Measurements from ENCODE around the gene RRP12. TPM values are rescaled to one million over a fixed set of nuclear protein-coding genes. Genes with fewer than 3 reads are reported as not detected.

Gene RRP12
- total RNA-seq, 2 experiments from 2014 or later = 51.0 to 55.2 TPM

- no peaks in the 10 kb centered on the region for H3K27me3 Mint-ChIP-seq (ENCODE audit: low read depth)
- no peak overlapping the region for H3K27ac Mint-ChIP-seq
- no peaks in the 10 kb centered on the region for H3K9me3 Mint-ChIP-seq
- H3K4me1 Mint-ChIP-seq (ENCODE audit: low read depth) = peaks cover 23% of the 10 kb centered on the region
- intact Hi-C loops (cut with micrococcal nuclease) = loop anchor here (2.0 kb wide), 1 partner anchor 42 kb away; no protein-coding TSS in a partner anchor
- peak; percentile 31 for DNase-seq
- no peaks in the 10 kb centered on the region for H3K36me3 Mint-ChIP-seq (ENCODE audit: low read depth)
- CTCF ChIA-PET = interaction anchor here (1.2 to 2.2 kb wide), 3 partner anchors 12 to 296 kb away, joined by 3 to 13 read pairs (median 8); no protein-coding TSS in a partner anchor
- peak overlapping the region; percentile 87 for H3K4me3 Mint-ChIP-seq
Measured at GRCh38 chr10:97321032-97321803, 79.9 kb downstream of the RRP12 start.

- Mint-ChIP-seq H3K36me3 (ENCODE audit: low read depth) (no peaks in the 10 kb centered on the region), H3K9me3 (no peaks in the 10 kb centered on the region), H3K4me1 (ENCODE audit: low read depth) (peaks cover 23% of the 10 kb centered on the region), H3K27ac (no peak overlapping the region), H3K4me3 (peak overlapping the region; percentile 87), H3K27me3 (ENCODE audit: low read depth) (no peaks in the 10 kb centered on the region)
- CTCF ChIA-PET = interaction anchor here (1.0 to 2.5 kb wide), 8 partner anchors 8 to 110 kb away, joined by 3 to 14 read pairs (median 10); partner anchors contain the start of gene FRAT2
- intact Hi-C loops (cut with micrococcal nuclease) = loop anchor here (1.0 to 2.0 kb wide), 3 partner anchors 13 to 178 kb away; partner anchors contain the start of genes MMS19 and UBTD1
- peak; percentile 27 for DNase-seq
Measured at GRCh38 chr10:97320480-97321031, 80.6 kb downstream of the RRP12 start.

- Mint-ChIP-seq H3K27me3 (ENCODE audit: low read depth) (no peaks in the 10 kb centered on the region), H3K9me3 (no peaks in the 10 kb centered on the region), H3K4me3 (peak overlapping the region; percentile 87), H3K4me1 (ENCODE audit: low read depth) (peaks cover 23% of the 10 kb centered on the region), H3K36me3 (ENCODE audit: low read depth) (no peaks in the 10 kb centered on the region), H3K27ac (peak overlapping the region; percentile 59)
- intact Hi-C loops (cut with micrococcal nuclease) = loop anchor here (1.0 to 2.0 kb wide), 4 partner anchors 13 to 178 kb away; partner anchors contain the start of genes ARHGAP19, MMS19 and UBTD1
- CTCF ChIA-PET = interaction anchor here (1.0 to 2.5 kb wide), 6 partner anchors 9 to 110 kb away, joined by 3 to 14 read pairs (median 8); partner anchors contain the start of gene FRAT2
- peak; percentile 62 for DNase-seq
Measured at GRCh38 chr10:97319671-97320479, 81.3 kb downstream of the RRP12 start.

- DNase-seq = peak; percentile 89
- CTCF ChIA-PET = interaction anchor here (0.5 to 2.5 kb wide), 5 partner anchors 12 to 109 kb away, joined by 3 to 14 read pairs (median 11); partner anchors contain the start of gene FRAT2
- no peaks in the 10 kb centered on the region for H3K27me3 Mint-ChIP-seq (ENCODE audit: low read depth)
- H3K36me3 Mint-ChIP-seq (ENCODE audit: low read depth) = no peaks in the 10 kb centered on the region
- peak within 1 kb of the TSS; percentile 95 for H3K27ac Mint-ChIP-seq
- H3K9me3 Mint-ChIP-seq = no peaks in the 10 kb centered on the region
- H3K4me3 Mint-ChIP-seq = peak within 1 kb of the TSS; percentile 87
- intact Hi-C loops (cut with micrococcal nuclease) = loop anchor here (1.0 kb wide), 1 partner anchor 27 kb away; the partner anchor contains the start of gene ARHGAP19
- peaks cover 23% of the 10 kb centered on the region for H3K4me1 Mint-ChIP-seq (ENCODE audit: low read depth)
Measured at GRCh38 chr10:97318772-97319651, 82.1 kb downstream of the RRP12 start, which contains the start of gene FRAT1. FRAT1 (plus strand) TSS chr10:97319271; CDS start chr10:97319454, 183 bp downstream.

GRCh38 chr10:97314671-97315070 lies 86.5 kb downstream of the RRP12 start:
- Mint-ChIP-seq H3K4me1 (ENCODE audit: low read depth) (peaks cover 5% of the 10 kb centered on the region), H3K9me3 (no peaks in the 10 kb centered on the region), H3K36me3 (ENCODE audit: low read depth) (no peaks in the 10 kb centered on the region), H3K27me3 (ENCODE audit: low read depth) (no peaks in the 10 kb centered on the region), H3K4me3 (no peak overlapping the region), H3K27ac (no peak overlapping the region)
- DNase-seq = no peak
- intact Hi-C loops (cut with micrococcal nuclease) = no loop called here
- CTCF ChIA-PET = no interaction called here

- Mint-ChIP-seq H3K27me3 (ENCODE audit: low read depth) (no peaks in the 10 kb centered on the region), H3K27ac (no peak overlapping the region), H3K9me3 (no peaks in the 10 kb centered on the region), H3K4me3 (no peak overlapping the region), H3K4me1 (ENCODE audit: low read depth) (no peaks in the 10 kb centered on the region), H3K36me3 (ENCODE audit: low read depth) (no peaks in the 10 kb centered on the region)
- intact Hi-C loops (cut with micrococcal nuclease) = no loop called here
- CTCF ChIA-PET = interaction anchor here (1.0 kb wide), 1 partner anchor 44 kb away, joined by 3 read pairs; no protein-coding TSS in a partner anchor
- DNase-seq = no peak
Measured at GRCh38 chr10:97312897-97313296, 88.2 kb downstream of the RRP12 start.

GRCh38 chr10:97311111-97311626 lies 90.0 kb downstream of the RRP12 start:
- H3K27ac Mint-ChIP-seq = no peak overlapping the region
- no peak overlapping the region for H3K4me3 Mint-ChIP-seq
- CTCF ChIA-PET = interaction anchor here (0.7 kb wide), 1 partner anchor 100 kb away, joined by 3 read pairs; no protein-coding TSS in a partner anchor
- no peaks in the 10 kb centered on the region for H3K36me3 Mint-ChIP-seq (ENCODE audit: low read depth)
- intact Hi-C loops (cut with micrococcal nuclease) = no loop called here
- no peaks in the 10 kb centered on the region for H3K9me3 Mint-ChIP-seq
- no peaks in the 10 kb centered on the region for H3K27me3 Mint-ChIP-seq (ENCODE audit: low read depth)
- no peak for DNase-seq
- no peaks in the 10 kb centered on the region for H3K4me1 Mint-ChIP-seq (ENCODE audit: low read depth)

- Mint-ChIP-seq H3K36me3 (ENCODE audit: low read depth) (no peaks in the 10 kb centered on the region), H3K27ac (no peak overlapping the region), H3K4me3 (no peak overlapping the region), H3K4me1 (ENCODE audit: low read depth) (no peaks in the 10 kb centered on the region), H3K9me3 (no peaks in the 10 kb centered on the region), H3K27me3 (ENCODE audit: low read depth) (no peaks in the 10 kb centered on the region)
- CTCF ChIA-PET = no interaction called here
- no peak for DNase-seq
- intact Hi-C loops (cut with micrococcal nuclease) = no loop called here
Measured at GRCh38 chr10:97307866-97308780, 93.0 kb downstream of the RRP12 start.

GRCh38 chr10:97307441-97307840 lies 93.7 kb downstream of the RRP12 start:
- DNase-seq = no peak
- intact Hi-C loops (cut with micrococcal nuclease) = no loop called here
- H3K9me3 Mint-ChIP-seq = no peaks in the 10 kb centered on the region
- no peaks in the 10 kb centered on the region for H3K4me1 Mint-ChIP-seq (ENCODE audit: low read depth)
- no peaks in the 10 kb centered on the region for H3K27me3 Mint-ChIP-seq (ENCODE audit: low read depth)
- H3K4me3 Mint-ChIP-seq = no peak overlapping the region
- CTCF ChIA-PET = no interaction called here
- no peak overlapping the region for H3K27ac Mint-ChIP-seq
- no peaks in the 10 kb centered on the region for H3K36me3 Mint-ChIP-seq (ENCODE audit: low read depth)
